Endothelial cell of umbilical vein (primary cell): ENCODE measurements around the gene ZNF25. TPM values are rescaled to one million over a fixed set of nuclear protein-coding genes. Genes with fewer than 3 reads are reported as not detected.

Source experiments
- BruUV-seq: library from RNA; stranded (reverse); fragments of 400-500 nt; replicated peaks from 2 replicates; lab custom pipeline; 2021; lab: Mats Ljungman, UMichigan
- CTCF ChIA-PET: fragments of 300-600, 350-600 bp; sonication (Branson Sonifier 250); formaldehyde crosslinking; loops from one replicate; lab custom pipeline; 2021; ENCODE audit warnings: antibody characterized with exemption, inconsistent platforms; lab: Charles Lee
- POLR2A ChIA-PET: fragments of 300-600, 350-600 bp; sonication (Branson Sonifier 250); formaldehyde crosslinking; loops from one replicate; lab custom pipeline; 2021; ENCODE audit warnings: antibody characterized with exemption, inconsistent platforms; lab: Charles Lee
- DNase-seq: peaks from one replicate; pipeline ENCODE4 v3.0.0-alpha.2; 2011; ENCODE audit warnings: low read depth, low spot score
- FAIRE-seq: peaks from 2 replicates; lab custom pipeline; 2011; peaks lifted over from hg19 to GRCh38; lab: Jason Lieb, UNC
- H2AFZ ChIP-seq: 2 replicates; pipeline ENCODE4 v1.6.0; 2012; ENCODE audit warnings: low read depth, low read length, control low read depth, inconsistent platforms
- H3K27ac ChIP-seq: 2 replicates; pipeline ENCODE4 v1.5.1; 2011; ENCODE audit warnings: low read depth, mild to moderate bottlenecking, control low read depth, low read length, moderate library complexity; ENCODE audit not compliant: insufficient read depth
- H3K27me3 ChIP-seq, 2 experiments: 2 replicates each; pipeline versions ENCODE4 v1.6.0 to v1.6.1; 2011; ENCODE audit warnings: low read length in 2 of 2, mixed read lengths in 1 of 2; ENCODE audit not compliant: control insufficient read depth in 2 of 2, insufficient read depth in 2 of 2
- H3K36me3 ChIP-seq, 2 experiments: 2 replicates in 1 of 2; 3 replicates in 1 of 2; pipeline ENCODE4 v1.5.1; 2011; ENCODE audit warnings: low read length in 2 of 2, mild to moderate bottlenecking in 1 of 2, moderate library complexity in 1 of 2; ENCODE audit not compliant: control insufficient read depth in 2 of 2, insufficient read depth in 2 of 2; ENCODE audit errors: extremely low read depth in 1 of 2
- H3K4me1 ChIP-seq: 3 replicates; pipeline ENCODE4 v1.5.1; 2011; ENCODE audit warnings: mild to moderate bottlenecking, low read length; ENCODE audit not compliant: control insufficient read depth, insufficient read depth; ENCODE audit errors: extremely low read depth
- H3K4me2 ChIP-seq: 2 replicates; pipeline ENCODE4 v1.6.1; 2011; ENCODE audit warnings: low read length, control low read depth, mixed read lengths; ENCODE audit not compliant: insufficient read depth
- H3K4me3 ChIP-seq, 3 experiments: fragments of 200-600 bp in 1 of 3; sonication (generic), shearing (Covaris generic) in 1 of 3; replicated peaks in 1 of 3; 2 replicates each; pipeline ENCODE4 v1.5.1; 2011 to 2016; ENCODE audit warnings: control low read depth in 3 of 3, low read length in 3 of 3, mild to moderate bottlenecking in 2 of 3, inconsistent platforms in 1 of 3, low read depth in 1 of 3, moderate library complexity in 1 of 3; ENCODE audit not compliant: insufficient read depth in 1 of 3
- H3K79me2 ChIP-seq: 2 replicates; pipeline ENCODE4 v1.6.0; 2012; ENCODE audit warnings: low read length, inconsistent platforms; ENCODE audit not compliant: control insufficient read depth, insufficient read depth
- H3K9ac ChIP-seq: replicated peaks from 2 replicates; pipeline ENCODE3; 2011; ENCODE audit warnings: low read length, control low read depth; ENCODE audit not compliant: insufficient read depth; ENCODE audit errors: extremely low read depth
- H3K9me1 ChIP-seq: replicated peaks from 3 replicates; pipeline ENCODE4 v1.6.0; 2011; ENCODE audit warnings: mild to moderate bottlenecking, low read length; ENCODE audit not compliant: control insufficient read depth, insufficient read depth; ENCODE audit errors: extremely low read depth
- H3K9me3 ChIP-seq: replicated peaks from 2 replicates; pipeline ENCODE4 v1.5.1; 2012; ENCODE audit warnings: low read length, inconsistent platforms; ENCODE audit not compliant: control insufficient read depth, insufficient read depth
- H4K20me1 ChIP-seq: replicated peaks from 2 replicates; pipeline ENCODE3; 2011; ENCODE audit warnings: mild to moderate bottlenecking, low read length; ENCODE audit not compliant: control insufficient read depth, insufficient read depth; ENCODE audit errors: extremely low read depth
- EZH2 ChIP-seq: IDR thresholded peaks from 2 replicates; pipeline ENCODE4 v1.6.1; 2012; ENCODE audit warnings: borderline replicate concordance, low read depth, mild to moderate bottlenecking, moderate library complexity, low read length, inconsistent platforms; ENCODE audit not compliant: severe bottlenecking
- MYC ChIP-seq: IDR thresholded peaks from one replicate; pipeline ENCODE4 v1.6.1; 2011; ENCODE audit warnings: mild to moderate bottlenecking, low read depth, low read length
- POLR2A ChIP-seq: IDR thresholded peaks from 2 replicates; pipeline ENCODE4 v1.6.1; 2012; ENCODE audit warnings: low read depth, mild to moderate bottlenecking, control low read depth, low read length
- dilution Hi-C: fragments of 300-500 bp; cut with MboI; formaldehyde crosslinking; loops from one replicate; pipeline ENCODE4 v1.15.0; 2019; ENCODE audit warnings: low sequenced_read_pairs; ENCODE audit not compliant: extremely low pct_ligation_motif_present
- intact Hi-C: fragments of 100-400 bp; cut with micrococcal nuclease; formaldehyde crosslinking; loops from one replicate; pipeline ENCODE4 v1.10.0; 2022
- polyA plus RNA-seq, 4 experiments: library from polyadenylated mRNA; depleted of rRNA in 3 of 4; stranded (reverse) in 3 of 4; unstranded in 1 of 4; fragments of >200 nt; gene quantifications; 2 replicates each; pipeline versions ENCODE4 v1.2.1 to v1.2.3, GENCODE V29; 2011 to 2012; ENCODE audit warnings: missing spikeins in 1 of 4
- small RNA-seq: library from RNA; depleted of rRNA; stranded (forward); fragments of <200 nt; gene quantifications from one replicate; pipeline ENCODE3, GENCODE V24; 2012; ENCODE audit warnings: low replicate concordance, low read depth; ENCODE audit not compliant: insufficient read depth, insufficient read length
- total RNA-seq: library from RNA; stranded (reverse); gene quantifications from 2 replicates; pipeline ENCODE4 v1.2.3, GENCODE V29; 2021

ZNF25 gene
- total and polyA plus RNA-seq, 2 donors (not counting 3 experiments of a cell fraction or from before 2014, with no cell fraction given): 2.0 to 5.2 TPM

DNA sequence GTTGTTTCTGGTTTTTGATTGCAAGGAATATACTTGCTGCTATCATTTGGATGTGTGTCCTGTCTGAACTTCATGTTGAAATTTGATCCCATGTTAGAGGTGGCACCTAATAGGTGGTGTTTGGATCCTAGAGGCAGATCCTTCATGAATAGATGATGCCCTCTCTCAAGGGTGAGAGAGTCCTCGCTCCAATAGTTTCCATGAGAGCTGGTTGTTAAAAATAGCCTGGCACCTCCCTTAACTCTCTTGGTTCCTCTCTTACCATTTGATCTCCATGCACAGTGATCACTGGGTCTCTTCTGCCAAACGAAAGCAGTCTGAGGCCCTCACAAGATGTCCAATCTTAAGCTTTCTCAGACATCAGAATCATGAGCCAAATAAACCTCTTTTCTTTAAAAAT is 70.1 kb downstream of the ZNF25 start:
- dilution Hi-C loops: no loop called here
- ChIA-PET CTCF (no interaction called here), POLR2A (no interaction called here)
- Histone ChIP-seq H3K4me3 (no peak overlapping the region), H3K9me1 (no peaks in the 10 kb centered on the region), H3K36me3 (no peaks in the 10 kb centered on the region), H3K79me2 (no peaks in the 10 kb centered on the region), H2AFZ (no peak overlapping the region), H3K27me3 (no peaks in the 10 kb centered on the region), H3K27ac (no peak overlapping the region), H3K9ac (no peak overlapping the region), H3K9me3 (no peaks in the 10 kb centered on the region), H3K4me2 (no peak overlapping the region), H4K20me1 (no peaks in the 10 kb centered on the region), H3K4me1 (no peaks in the 10 kb centered on the region)
- no peak for FAIRE-seq
- TF ChIP-seq MYC (no peak), POLR2A (no peak), EZH2 (no peak)
- DNase-seq: no peak
- no TSS peak for BruUV-seq
- intact Hi-C loops: no loop called here

Small RNA genes lying within 50 kb of the gene (small RNA-seq; reads per million reads assigned to genes)
- gene RF00019: not detected

Other genes with a start within 250 kb of the ZNF25 start
- 6.4 and 6.5 TPM in 2 replicates for gene ZNF248, start 119.0 kb downstream of the ZNF25 start, total RNA-seq
- gene ZNF248, start 119.0 kb downstream of the ZNF25 start, polyA plus RNA-seq: 4.0 and 4.3 TPM in 2 replicates
- 13.2 and 14.5 TPM in 2 replicates for gene ZNF33A, start 34.0 kb upstream of the ZNF25 start, total RNA-seq
- 3.6 and 4.6 TPM in 2 replicates for gene ZNF33A, start 34.0 kb upstream of the ZNF25 start, polyA plus RNA-seq
- gene ZNF37A, start 117.7 kb upstream of the ZNF25 start, total RNA-seq: 10.4 and 14.5 TPM in 2 replicates
- gene ZNF37A, start 117.7 kb upstream of the ZNF25 start, polyA plus RNA-seq: 3.4 and 3.9 TPM in 2 replicates